Spleen (tissue), 11 donors: Measurements from ENCODE around the gene TRIM65. TPM values are rescaled to one million over a fixed set of nuclear protein-coding genes. Genes with fewer than 3 reads are reported as not detected.

ENCODE experiments used
- DNase-seq: peaks from one replicate; pipeline ENCODE4 v3.0.0-alpha.2; 2020
- H3K27ac ChIP-seq, 8 donors: fragments of 200-600 bp; sonication (generic) in 7 of 8; 1 replicate in 4 of 8; 2 replicates in 4 of 8; pipeline versions ENCODE4 v1.5.0 to v1.8.0; 2016 to 2021; ENCODE audit warnings: inconsistent platforms in 4 of 8, mild to moderate bottlenecking in 4 of 8, moderate library complexity in 1 of 8
- H3K27me3 ChIP-seq, 7 donors: fragments of 200-600 bp; sonication (generic) in 6 of 7; replicated peaks in 1 of 7; 1 replicate in 4 of 7; 2 replicates in 3 of 7; pipeline versions ENCODE4 v1.5.0 to v1.8.0; 2016 to 2021; ENCODE audit warnings: inconsistent platforms in 3 of 7, mild to moderate bottlenecking in 1 of 7
- H3K36me3 ChIP-seq, 6 donors: fragments of 200-600 bp; sonication (generic) in 5 of 6; 1 replicate in 4 of 6; 2 replicates in 2 of 6; pipeline versions ENCODE4 v1.5.0 to v1.8.0; 2016 to 2021; ENCODE audit warnings: inconsistent platforms in 2 of 6
- H3K4me1 ChIP-seq, 6 donors: fragments of 200-600 bp; sonication (generic) in 5 of 6; 1 replicate in 3 of 6; 2 replicates in 3 of 6; pipeline versions ENCODE4 v1.5.0 to v1.8.0; 2016 to 2021; ENCODE audit warnings: inconsistent platforms in 3 of 6
- H3K4me3 ChIP-seq, 8 donors: fragments of 200-600 bp; sonication (generic) in 7 of 8; 1 replicate in 4 of 8; 2 replicates in 4 of 8; pipeline versions ENCODE4 v1.5.0 to v1.8.0; 2016 to 2021; ENCODE audit warnings: inconsistent platforms in 4 of 8, mild to moderate bottlenecking in 4 of 8, moderate library complexity in 2 of 8
- H3K9me3 ChIP-seq, 8 donors: fragments of 200-600 bp; sonication (generic) in 7 of 8; 1 replicate in 4 of 8; 2 replicates in 4 of 8; pipeline versions ENCODE4 v1.5.0 to v1.8.0; 2016 to 2021; ENCODE audit warnings: inconsistent platforms in 4 of 8
- CTCF ChIP-seq, 11 experiments: fragments of 200-600 bp in 7 of 11; fragments of 450-650 bp in 4 of 11; sonication (generic) in 4 of 11; IDR thresholded peaks in 8 of 11; conservative IDR thresholded peaks in 3 of 11; 1 replicate in 7 of 11; 2 replicates in 4 of 11; pipeline versions ENCODE4 v1.4.0 to v1.8.0; 2016 to 2021; ENCODE audit warnings: antibody characterized with exemption in 11 of 11, inconsistent platforms in 4 of 11, mild to moderate bottlenecking in 1 of 11
- POLR2A ChIP-seq, 3 donors: fragments of 450-650 bp; IDR thresholded peaks; one replicate each; pipeline ENCODE4 v1.5.1; 2017; ENCODE audit warnings: antibody characterized with exemption in 3 of 3, mild to moderate bottlenecking in 1 of 3
- POLR2AphosphoS5 ChIP-seq, 3 donors: sonication (generic); formaldehyde crosslinking; IDR thresholded peaks; one replicate each; pipeline ENCODE4 v1.5.1; 2017; ENCODE audit warnings: antibody characterized with exemption in 3 of 3
- WGBS, 5 donors: extraction: QIAGEN DNeasy Blood & Tissue Kit in 3 of 5; methylation state at CpG; one replicate each; pipeline versions ENCODE4 v1.1.5 to v1.1.7; 2013 to 2018; 5-methylcytosine and 5-hydroxymethylcytosine counted together
- intact Hi-C: fragments of 100-400 bp; cut with DNase I; formaldehyde crosslinking; loops from one replicate; pipeline ENCODE4 v1.15.0; 2023; ENCODE audit warnings: low total_unique reads
- polyA plus RNA-seq, 3 donors: library from polyadenylated mRNA; stranded (reverse); fragments of 200-250 nt; gene quantifications; one replicate each; pipeline ENCODE4 v1.2.1, GENCODE V29; 2013
- total RNA-seq, 7 donors: library from RNA; depleted of rRNA in 3 of 7; stranded (reverse); fragments of >200 nt in 3 of 7; fragmentation: NEBNext Ultra II Directional in 4 of 7; extraction: Animal tissue kit (Norgen Biotek cat#: 25700) in 4 of 7; gene quantifications; one replicate each; pipeline versions ENCODE4 v1.1.0 to v1.2.1, GENCODE V29; 2016 to 2021
- donor health status: healthy with polysubstance abuse.
- donor health status: DM: no; HTN: no; CAD: no; lungs with moderate emphysema.
- donor health status: DM: no; HTN: no; CAD: no.
- donor health status: Bipolar disorder and iron deficiency.
- donor health status: healthy.
- donor health status: DM: no; HTN: no; CAD: no.
- donor health status: DM: yes; HTN: yes; CAD: no.

TRIM65 gene
- total and polyA plus RNA-seq, 10 donors, result 9.0 to 28.2 (median 22.8) TPM

GRCh38 chr17:75917917-75918445 lies 21.2 kb upstream of the TRIM65 start:
- intact Hi-C loops, result no loop called here
- no peak for DNase-seq
- Histone ChIP-seq H3K4me1 (peaks cover 0 to 19% (median 10%) of the 10 kb centered on the region in 6 donors), H3K4me3 (no peak overlapping the region), H3K9me3 (no peaks in the 10 kb centered on the region), H3K27me3 (no peaks in the 10 kb centered on the region), H3K36me3 (peaks cover 0 to 60% (median 5%) of the 10 kb centered on the region in 6 donors), H3K27ac (no peak overlapping the region)
- TF ChIP-seq CTCF (IDR thresholded peaks at IDR 0.05 in 8 of 11, conservative IDR thresholded peaks at IDR 0.05 in 3 of 11) (no peak), POLR2A (IDR thresholded peaks at IDR 0.05) (no peak), POLR2AphosphoS5 (IDR thresholded peaks at IDR 0.05) (no peak)
- WGBS, 5 donors, result 93 to 94% (median 94%) methylated on average over 18 to 31 of the region's 31 CpGs

GRCh38 chr17:75917141-75917916 lies 20.6 kb upstream of the TRIM65 start:
- intact Hi-C loops, result no loop called here
- Histone ChIP-seq H3K4me3 (no peak overlapping the region), H3K4me1 (peaks cover 0 to 12% (median 3%) of the 10 kb centered on the region in 6 donors), H3K36me3 (peaks cover 0 to 56% (median 5%) of the 10 kb centered on the region in 6 donors), H3K27me3 (no peaks in the 10 kb centered on the region), H3K27ac (no peak overlapping the region), H3K9me3 (no peaks in the 10 kb centered on the region)
- WGBS, 5 donors, result 72 to 82% (median 81%) methylated on average over 20 to 23 of the region's 23 CpGs
- TF ChIP-seq POLR2A (IDR thresholded peaks at IDR 0.05), result no peak
- DNase-seq, result no peak

GRCh38 chr17:75915268-75915667 lies 18.5 kb upstream of the TRIM65 start:
- intact Hi-C loops, result no loop called here
- WGBS, 5 donors, result 86 to 95% (median 91%) methylated on average over 8 of the region's 8 CpGs
- DNase-seq, result no peak
- Histone ChIP-seq H3K27me3 (no peaks in the 10 kb centered on the region), H3K9me3 (no peaks in the 10 kb centered on the region), H3K36me3 (peaks cover 0 to 65% (median 5%) of the 10 kb centered on the region in 6 donors), H3K4me1 (peaks cover 0 to 12% (median 0%) of the 10 kb centered on the region in 6 donors), H3K27ac (no peak overlapping the region), H3K4me3 (no peak overlapping the region)
- TF ChIP-seq POLR2AphosphoS5 (IDR thresholded peaks at IDR 0.05) (no peak), CTCF (IDR thresholded peaks at IDR 0.05 in 8 of 11, conservative IDR thresholded peaks at IDR 0.05 in 3 of 11) (no peak), POLR2A (IDR thresholded peaks at IDR 0.05) (no peak)

- intact Hi-C loops, result no loop called here
- Histone ChIP-seq H3K27ac (no peak overlapping the region), H3K4me1 (peaks cover 0 to 14% (median 0%) of the 10 kb centered on the region in 6 donors), H3K36me3 (peaks cover 0 to 60% (median 5%) of the 10 kb centered on the region in 6 donors), H3K9me3 (no peaks in the 10 kb centered on the region), H3K4me3 (no peak overlapping the region), H3K27me3 (no peaks in the 10 kb centered on the region)
- TF ChIP-seq POLR2A (IDR thresholded peaks at IDR 0.05) (no peak), CTCF (IDR thresholded peaks at IDR 0.05 in 8 of 11, conservative IDR thresholded peaks at IDR 0.05 in 3 of 11) (no peak)
- no peak for DNase-seq
- WGBS, 5 donors, result 89 to 95% (median 92%) methylated on average over 17 to 34 of the region's 34 CpGs
Observed at GRCh38 chr17:75914643-75915267, 18.0 kb upstream of the TRIM65 start.
